Body of pancreas (tissue), 4 donors: ENCODE results near the gene IFIT5.

Source experiments
- POLR2A ChIP-seq, 3 donors: fragments of 450-650 bp; IDR thresholded peaks; one replicate each; pipeline ENCODE4 v1.6.1; 2016; ENCODE audit warnings: antibody characterized with exemption in 3 of 3, mild to moderate bottlenecking in 2 of 3
- TF ChIP-seq, protein P1 (sequence below), 7 experiments: fragments of 450-650 bp in 4 of 7; fragments of 200-600 bp in 3 of 7; sonication (generic) in 3 of 7; IDR thresholded peaks; one replicate each; pipeline ENCODE4 v1.5.1; 2016 to 2019; ENCODE audit warnings: antibody characterized with exemption in 7 of 7

DNA sequence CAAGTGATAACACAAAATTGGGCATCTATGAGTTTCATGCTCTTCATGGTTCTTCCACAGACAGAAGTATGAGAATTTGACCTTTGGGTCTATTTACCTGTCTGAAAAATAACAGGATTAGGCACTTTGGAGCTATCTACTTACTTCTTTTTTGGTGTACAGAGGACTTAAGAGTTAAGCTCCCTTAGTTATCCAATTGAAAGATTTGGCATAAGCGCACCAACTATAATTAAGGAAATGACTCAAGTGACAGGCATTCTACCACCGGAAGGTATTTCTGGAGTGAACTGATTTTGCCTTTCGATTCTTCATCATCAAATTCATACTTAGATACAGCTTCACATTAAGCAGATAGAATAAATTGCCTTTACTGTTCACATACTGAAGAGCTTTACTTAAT lies 43.9 kb downstream of the IFIT5 start:
- TF ChIP-seq POLR2A (IDR thresholded peaks at IDR 0.05) = no peak
- TF ChIP-seq, protein P1, sequence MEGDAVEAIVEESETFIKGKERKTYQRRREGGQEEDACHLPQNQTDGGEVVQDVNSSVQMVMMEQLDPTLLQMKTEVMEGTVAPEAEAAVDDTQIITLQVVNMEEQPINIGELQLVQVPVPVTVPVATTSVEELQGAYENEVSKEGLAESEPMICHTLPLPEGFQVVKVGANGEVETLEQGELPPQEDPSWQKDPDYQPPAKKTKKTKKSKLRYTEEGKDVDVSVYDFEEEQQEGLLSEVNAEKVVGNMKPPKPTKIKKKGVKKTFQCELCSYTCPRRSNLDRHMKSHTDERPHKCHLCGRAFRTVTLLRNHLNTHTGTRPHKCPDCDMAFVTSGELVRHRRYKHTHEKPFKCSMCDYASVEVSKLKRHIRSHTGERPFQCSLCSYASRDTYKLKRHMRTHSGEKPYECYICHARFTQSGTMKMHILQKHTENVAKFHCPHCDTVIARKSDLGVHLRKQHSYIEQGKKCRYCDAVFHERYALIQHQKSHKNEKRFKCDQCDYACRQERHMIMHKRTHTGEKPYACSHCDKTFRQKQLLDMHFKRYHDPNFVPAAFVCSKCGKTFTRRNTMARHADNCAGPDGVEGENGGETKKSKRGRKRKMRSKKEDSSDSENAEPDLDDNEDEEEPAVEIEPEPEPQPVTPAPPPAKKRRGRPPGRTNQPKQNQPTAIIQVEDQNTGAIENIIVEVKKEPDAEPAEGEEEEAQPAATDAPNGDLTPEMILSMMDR (IDR thresholded peaks at IDR 0.05) = no peak
